ENCODE results near the gene NOP53.

GRCh38 chr19:47699360-47699917, 45.9 kb upstream of the NOP53 start:
- TF ChIP-seq CTCF (tag by site-specific recombination; IDR thresholded peaks at IDR 0.05) = peak; percentile 86
- no peak for TF ChIP-seq ZFP41 (tag by site-specific recombination; IDR thresholded peaks at IDR 0.05; ENCODE audit: borderline replicate concordance)
- TF ChIP-seq PBX3 (CRISPR knock-in tag; IDR thresholded peaks at IDR 0.05) = no peak
- no peak for TF ChIP-seq INSM2 (tag by site-specific recombination; IDR thresholded peaks at IDR 0.05)
- TF ChIP-seq, protein P1, sequence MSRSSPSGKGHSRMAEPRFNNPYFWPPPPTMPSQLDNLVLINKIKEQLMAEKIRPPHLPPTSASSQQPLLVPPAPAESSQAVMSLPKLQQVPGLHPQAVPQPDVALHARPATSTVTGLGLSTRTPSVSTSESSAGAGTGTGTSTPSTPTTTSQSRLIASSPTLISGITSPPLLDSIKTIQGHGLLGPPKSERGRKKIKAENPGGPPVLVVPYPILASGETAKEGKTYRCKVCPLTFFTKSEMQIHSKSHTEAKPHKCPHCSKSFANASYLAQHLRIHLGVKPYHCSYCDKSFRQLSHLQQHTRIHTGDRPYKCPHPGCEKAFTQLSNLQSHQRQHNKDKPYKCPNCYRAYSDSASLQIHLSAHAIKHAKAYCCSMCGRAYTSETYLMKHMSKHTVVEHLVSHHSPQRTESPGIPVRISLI (tag by site-specific recombination; IDR thresholded peaks at IDR 0.05) = no peak
- peak; percentile 53 for TF ChIP-seq GLIS1 (tag by site-specific recombination; IDR thresholded peaks at IDR 0.05)
- no peak for TF ChIP-seq KLF10 (tag by site-specific recombination; IDR thresholded peaks at IDR 0.05)
